ENCODE measurements around the gene CNST.

GRCh38 chr1:246591047-246591446, 24.8 kb downstream of the CNST start:
- TF ChIP-seq, protein P1, sequence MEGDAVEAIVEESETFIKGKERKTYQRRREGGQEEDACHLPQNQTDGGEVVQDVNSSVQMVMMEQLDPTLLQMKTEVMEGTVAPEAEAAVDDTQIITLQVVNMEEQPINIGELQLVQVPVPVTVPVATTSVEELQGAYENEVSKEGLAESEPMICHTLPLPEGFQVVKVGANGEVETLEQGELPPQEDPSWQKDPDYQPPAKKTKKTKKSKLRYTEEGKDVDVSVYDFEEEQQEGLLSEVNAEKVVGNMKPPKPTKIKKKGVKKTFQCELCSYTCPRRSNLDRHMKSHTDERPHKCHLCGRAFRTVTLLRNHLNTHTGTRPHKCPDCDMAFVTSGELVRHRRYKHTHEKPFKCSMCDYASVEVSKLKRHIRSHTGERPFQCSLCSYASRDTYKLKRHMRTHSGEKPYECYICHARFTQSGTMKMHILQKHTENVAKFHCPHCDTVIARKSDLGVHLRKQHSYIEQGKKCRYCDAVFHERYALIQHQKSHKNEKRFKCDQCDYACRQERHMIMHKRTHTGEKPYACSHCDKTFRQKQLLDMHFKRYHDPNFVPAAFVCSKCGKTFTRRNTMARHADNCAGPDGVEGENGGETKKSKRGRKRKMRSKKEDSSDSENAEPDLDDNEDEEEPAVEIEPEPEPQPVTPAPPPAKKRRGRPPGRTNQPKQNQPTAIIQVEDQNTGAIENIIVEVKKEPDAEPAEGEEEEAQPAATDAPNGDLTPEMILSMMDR (IDR thresholded peaks at IDR 0.05; ENCODE audit: low read depth, low read length): no peak
- TF ChIP-seq EZH2phosphoT487 (IDR thresholded peaks at IDR 0.05; ENCODE audit: low read depth): no peak
